HG03097 (cell line): ENCODE measurements around the gene FAH.

Experiments
- ATAC-seq: cut with Tn5 transposase; IDR thresholded peaks from one replicate; pipeline ENCODE4 v1.9.1; 2021; ENCODE audit not compliant: unreplicated experiment, low FRiP score

Gene FAH

DNA sequence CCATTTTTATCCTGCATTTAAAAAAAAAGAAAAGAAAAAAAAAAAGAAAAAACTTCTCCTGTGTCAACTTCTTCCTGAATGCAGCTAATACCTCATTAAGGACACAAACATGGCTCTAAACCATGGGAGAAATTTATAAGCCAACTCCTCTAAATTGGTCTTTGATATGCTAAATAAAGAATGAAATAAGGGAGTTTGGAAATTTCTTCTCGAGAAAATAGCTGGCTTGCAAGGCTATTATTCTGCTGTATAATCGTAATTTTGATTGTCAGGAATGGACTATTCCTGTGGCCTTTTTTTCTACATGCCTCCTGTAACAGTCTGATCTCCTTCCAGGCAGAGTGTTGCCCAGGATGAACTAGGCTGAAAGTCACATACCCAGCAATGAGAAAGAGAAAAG, 78.6 kb downstream of the FAH start:
- ATAC-seq, result no peak

DNA sequence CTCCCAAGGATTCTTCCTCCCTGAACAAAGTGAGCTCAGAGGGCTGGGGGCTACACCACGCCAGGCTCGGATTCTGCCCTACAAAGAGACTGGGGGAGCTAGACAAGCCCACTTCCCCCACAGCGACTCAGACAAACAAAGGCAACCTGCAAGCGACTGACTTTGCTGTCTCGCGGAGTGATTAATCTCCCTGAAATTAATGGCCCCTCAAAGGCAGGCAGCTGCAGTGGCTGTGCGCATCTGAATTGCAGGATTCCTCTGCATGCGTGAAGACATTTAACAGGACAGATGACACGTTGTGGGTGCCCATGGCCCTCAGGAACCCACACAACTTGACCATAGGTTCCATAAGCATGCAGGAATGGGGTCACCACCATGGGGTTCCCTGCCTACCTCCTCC, 80.8 kb downstream of the FAH start:
- ATAC-seq, result no peak

DNA sequence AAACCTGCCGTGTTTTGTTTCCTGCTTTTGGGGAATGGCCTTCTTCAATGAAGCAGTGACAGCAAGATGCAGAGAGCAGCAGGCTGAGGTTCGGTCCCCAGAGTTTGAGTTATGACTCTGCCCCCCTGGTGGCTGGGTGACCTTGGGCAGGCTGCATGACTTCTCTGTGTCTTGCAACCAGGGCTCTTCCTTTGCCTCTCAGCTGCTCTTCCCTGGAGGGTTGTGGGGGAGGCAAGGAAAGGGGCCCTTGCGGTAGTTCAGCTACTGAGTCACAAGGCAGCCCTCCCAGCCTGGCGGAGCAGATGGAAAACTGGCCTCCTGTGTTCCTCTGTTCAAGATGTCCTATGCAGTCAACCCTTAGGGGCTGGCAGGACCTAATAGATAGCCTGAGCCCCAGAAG, 82.1 kb downstream of the FAH start:
- ATAC-seq, result no peak
